ENCODE measurements around the gene MKNK1.

MKNK1 gene

GRCh38 chr1:46510341-46510997 is 93.6 kb downstream of the MKNK1 start:
- TF ChIP-seq CTCF (IDR thresholded peaks at IDR 0.05; ENCODE audit: borderline replicate concordance, insufficient read depth, low read depth, low read length), result no peak
- no peak overlapping the region for H3K4me3 ChIP-seq (ENCODE audit: low read depth, low read length)

GRCh38 chr1:46508757-46509156 is 95.3 kb downstream of the MKNK1 start:
- no peak overlapping the region for H3K4me3 ChIP-seq (ENCODE audit: low read depth, low read length)
- TF ChIP-seq CTCF (IDR thresholded peaks at IDR 0.05; ENCODE audit: borderline replicate concordance, insufficient read depth, low read depth, low read length), result no peak
